ENCODE measurements around the gene PNPLA5. TPM values are rescaled to one million over a fixed set of nuclear protein-coding genes. Genes with fewer than 3 reads are reported as not detected.

Gene PNPLA5
- total and polyA plus RNA-seq, 2 of the 13 experiments (the other 11 are each of a cell fraction or from before 2014, with no cell fraction given): not detected

- TF ChIP-seq, protein P1, sequence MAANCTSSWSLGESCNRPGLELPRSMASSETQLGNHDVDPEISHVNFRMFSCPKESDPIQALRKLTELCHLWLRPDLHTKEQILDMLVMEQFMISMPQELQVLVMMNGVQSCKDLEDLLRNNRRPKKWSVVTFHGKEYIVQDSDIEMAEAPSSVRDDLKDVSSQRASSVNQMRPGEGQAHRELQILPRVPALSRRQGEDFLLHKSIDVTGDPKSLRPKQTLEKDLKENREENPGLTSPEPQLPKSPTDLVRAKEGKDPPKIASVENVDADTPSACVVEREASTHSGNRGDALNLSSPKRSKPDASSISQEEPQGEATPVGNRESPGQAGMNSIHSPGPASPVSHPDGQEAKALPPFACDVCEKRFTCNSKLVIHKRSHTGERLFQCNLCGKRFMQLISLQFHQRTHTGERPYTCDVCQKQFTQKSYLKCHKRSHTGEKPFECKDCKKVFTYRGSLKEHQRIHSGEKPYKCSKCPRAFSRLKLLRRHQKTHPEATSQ (CRISPR knock-in tag; IDR thresholded peaks at IDR 0.05; ENCODE audit: borderline replicate concordance): no peak
- no peak; the same call in 1 of the 2 replicates for TF ChIP-seq ZNF331 (CRISPR knock-in tag; IDR thresholded peaks at IDR 0.05)
- peak; percentile 61; the same call in 1 of the 2 replicates for TF ChIP-seq ZMAT3 (CRISPR knock-in tag; conservative IDR thresholded peaks at IDR 0.05)
- TF ChIP-seq TP53 (CRISPR knock-in tag; conservative IDR thresholded peaks at IDR 0.05): no peak; the same call in 1 of the 2 replicates
- no peak for TF ChIP-seq NFKB2 (CRISPR knock-in tag; IDR thresholded peaks at IDR 0.05; ENCODE audit: borderline replicate concordance)
- no peak for TF ChIP-seq PHF20 (CRISPR knock-in tag; IDR thresholded peaks at IDR 0.05)
- TF ChIP-seq ZMYM4 (CRISPR knock-in tag; IDR thresholded peaks at IDR 0.05): peak; percentile 84
- TF ChIP-seq, protein P2, sequence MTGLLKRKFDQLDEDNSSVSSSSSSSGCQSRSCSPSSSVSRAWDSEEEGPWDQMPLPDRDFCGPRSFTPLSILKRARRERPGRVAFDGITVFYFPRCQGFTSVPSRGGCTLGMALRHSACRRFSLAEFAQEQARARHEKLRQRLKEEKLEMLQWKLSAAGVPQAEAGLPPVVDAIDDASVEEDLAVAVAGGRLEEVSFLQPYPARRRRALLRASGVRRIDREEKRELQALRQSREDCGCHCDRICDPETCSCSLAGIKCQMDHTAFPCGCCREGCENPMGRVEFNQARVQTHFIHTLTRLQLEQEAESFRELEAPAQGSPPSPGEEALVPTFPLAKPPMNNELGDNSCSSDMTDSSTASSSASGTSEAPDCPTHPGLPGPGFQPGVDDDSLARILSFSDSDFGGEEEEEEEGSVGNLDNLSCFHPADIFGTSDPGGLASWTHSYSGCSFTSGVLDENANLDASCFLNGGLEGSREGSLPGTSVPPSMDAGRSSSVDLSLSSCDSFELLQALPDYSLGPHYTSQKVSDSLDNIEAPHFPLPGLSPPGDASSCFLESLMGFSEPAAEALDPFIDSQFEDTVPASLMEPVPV (CRISPR knock-in tag; IDR thresholded peaks at IDR 0.05): no peak
- TF ChIP-seq KDM2A (CRISPR knock-in tag; IDR thresholded peaks at IDR 0.05; ENCODE audit: borderline replicate concordance, low read depth): no peak; the same call in 1 of the 2 replicates
- TF ChIP-seq CREB1 (IDR thresholded peaks at IDR 0.05): no peak
- peak; percentile 50 for TF ChIP-seq CREB1 (CRISPR knock-in tag; IDR thresholded peaks at IDR 0.05)
- TF ChIP-seq ATF2 (CRISPR knock-in tag; IDR thresholded peaks at IDR 0.05): peak; percentile 37; the same call in 1 of the 2 replicates
- no peak; the same call in 1 of the 2 replicates for TF ChIP-seq ZNF777 (CRISPR knock-in tag; IDR thresholded peaks at IDR 0.05)
- TF ChIP-seq HMG20B (CRISPR knock-in tag; conservative IDR thresholded peaks at IDR 0.05): peak; percentile 88; the same call in 1 of the 2 replicates
- 0 out of 4 replicates have a peak, but pooled peaks of 1 of the 2 experiments have one; percentile 20 for TF ChIP-seq KLF16 (CRISPR knock-in tag; IDR thresholded peaks at IDR 0.05)
- no peak for TF ChIP-seq ISX (CRISPR knock-in tag; conservative IDR thresholded peaks at IDR 0.05)
- TF ChIP-seq ZBTB38 (CRISPR knock-in tag; IDR thresholded peaks at IDR 0.05): no peak
- no peak for TF ChIP-seq DBP (CRISPR knock-in tag; IDR thresholded peaks at IDR 0.05; ENCODE audit: not compliant biosample characterization)
- no peak for TF ChIP-seq ZNF790 (CRISPR knock-in tag; IDR thresholded peaks at IDR 0.05; ENCODE audit: borderline replicate concordance)
- TF ChIP-seq, protein P3, sequence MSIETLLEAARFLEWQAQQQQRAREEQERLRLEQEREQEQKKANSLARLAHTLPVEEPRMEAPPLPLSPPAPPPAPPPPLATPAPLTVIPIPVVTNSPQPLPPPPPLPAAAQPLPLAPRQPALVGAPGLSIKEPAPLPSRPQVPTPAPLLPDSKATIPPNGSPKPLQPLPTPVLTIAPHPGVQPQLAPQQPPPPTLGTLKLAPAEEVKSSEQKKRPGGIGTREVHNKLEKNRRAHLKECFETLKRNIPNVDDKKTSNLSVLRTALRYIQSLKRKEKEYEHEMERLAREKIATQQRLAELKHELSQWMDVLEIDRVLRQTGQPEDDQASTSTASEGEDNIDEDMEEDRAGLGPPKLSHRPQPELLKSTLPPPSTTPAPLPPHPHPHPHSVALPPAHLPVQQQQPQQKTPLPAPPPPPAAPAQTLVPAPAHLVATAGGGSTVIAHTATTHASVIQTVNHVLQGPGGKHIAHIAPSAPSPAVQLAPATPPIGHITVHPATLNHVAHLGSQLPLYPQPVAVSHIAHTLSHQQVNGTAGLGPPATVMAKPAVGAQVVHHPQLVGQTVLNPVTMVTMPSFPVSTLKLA (IDR thresholded peaks at IDR 0.05): peak; percentile 80
- peak; percentile 46; the same call in 1 of the 2 replicates for TF ChIP-seq TFDP1 (CRISPR knock-in tag; IDR thresholded peaks at IDR 0.05; ENCODE audit: borderline replicate concordance)
These were observed 33.9 kb upstream of the PNPLA5 start (continued) for GRCh38 chr22:43925433-43926348.

Data from HepG2 (cell line).